Heart left ventricle (tissue), 16 donors: ENCODE results near the gene ZNF865. TPM values are rescaled to one million over a fixed set of nuclear protein-coding genes. Genes with fewer than 3 reads are reported as not detected.

Experiments used
- ATAC-seq, 4 donors: fragments of 200-7000 bp; cut with Tn5 transposase; one replicate each; pipeline ENCODE4 v1.9.1; 2020 to 2022; ENCODE audit warnings: moderate library complexity in 4 of 4, mild to moderate bottlenecking in 3 of 4, moderate number of reproducible peaks in 1 of 4
- DNase-seq, 5 donors: peaks; one replicate each; pipeline ENCODE4 v3.0.0-alpha.2; 2020
- H3K27ac ChIP-seq, 12 donors: fragments of 200-600 bp; sonication (generic) in 4 of 12; one replicate each; pipeline versions ENCODE4 v1.5.0 to v1.8.0; 2016 to 2022; ENCODE audit warnings: mild to moderate bottlenecking in 2 of 12
- H3K27me3 ChIP-seq, 9 donors: fragments of 200-600 bp; sonication (generic) in 2 of 9; one replicate each; pipeline versions ENCODE4 v1.5.1 to v1.8.0; 2016 to 2022; ENCODE audit warnings: mild to moderate bottlenecking in 3 of 9
- H3K36me3 ChIP-seq, 9 donors: fragments of 200-600 bp; sonication (generic) in 2 of 9; one replicate each; pipeline versions ENCODE4 v1.5.0 to v1.8.0; 2018 to 2022; ENCODE audit warnings: mild to moderate bottlenecking in 2 of 9
- H3K4me1 ChIP-seq, 12 donors: fragments of 200-600 bp; sonication (generic) in 4 of 12; one replicate each; pipeline versions ENCODE4 v1.5.0 to v1.8.0; 2016 to 2022; ENCODE audit warnings: mild to moderate bottlenecking in 3 of 12
- H3K4me3 ChIP-seq, 12 donors: fragments of 200-600 bp; sonication (generic) in 4 of 12; one replicate each; pipeline versions ENCODE4 v1.5.0 to v1.8.0; 2017 to 2022; ENCODE audit warnings: mild to moderate bottlenecking in 9 of 12, moderate library complexity in 4 of 12
- H3K9me3 ChIP-seq, 12 donors: fragments of 200-600 bp; sonication (generic) in 4 of 12; one replicate each; pipeline versions ENCODE4 v1.5.0 to v1.8.0; 2016 to 2022; ENCODE audit warnings: mild to moderate bottlenecking in 1 of 12
- CTCF ChIP-seq, 12 donors: fragments of 200-600 bp; sonication (generic) in 4 of 12; IDR thresholded peaks; one replicate each; pipeline versions ENCODE4 v1.5.0 to v1.8.0; 2018 to 2022; ENCODE audit warnings: antibody characterized with exemption in 12 of 12, mild to moderate bottlenecking in 5 of 12
- POLR2A ChIP-seq, 2 donors: fragments of 450-650 bp; IDR thresholded peaks; one replicate each; pipeline ENCODE4 v1.6.1; 2017; ENCODE audit warnings: antibody characterized with exemption in 2 of 2, mild to moderate bottlenecking in 2 of 2, moderate library complexity in 2 of 2
- WGBS, 4 donors: extraction: QIAGEN DNeasy Blood & Tissue Kit in 2 of 4; methylation state at CpG; one replicate each; pipeline versions ENCODE4 v1.1.5 to v1.1.7; 2013 to 2018; 5-methylcytosine and 5-hydroxymethylcytosine counted together
- intact Hi-C, 10 donors: fragments of 100-400 bp; cut with DNase I; formaldehyde crosslinking; loops; one replicate each; pipeline versions ENCODE4 v1.11.1 to v1.14.2; 2022
- polyA plus RNA-seq, 2 donors: library from polyadenylated mRNA; stranded (reverse); fragments of 200-250 nt; gene quantifications; one replicate each; pipeline ENCODE4 v1.2.3, GENCODE V29; 2013
- total RNA-seq, 9 donors: library from RNA; depleted of rRNA in 2 of 9; stranded (reverse); fragments of >200 nt in 2 of 9; fragmentation: NEBNext Ultra II Directional in 3 of 9; extraction: Animal tissue kit (Norgen Biotek cat#: 25700) in 3 of 9; gene quantifications; one replicate each; pipeline versions ENCODE4 v1.1.0 to v1.2.4, GENCODE V29; 2016 to 2023
- donor health status: ischemic (EF 13 %, LVEDD 7.1; RV severe dilation, severe dysfunction).
- donor health status: healthy with polysubstance abuse.
- donor health status: DM: no; HTN: yes; CAD: no.
- donor health status: DM: no; HTN: no; CAD: no.
- donor health status: ischemic (EF 25% LVEDD 6.9; RV normal size, moderate dysfunction).
- donor health status: ischemic (EF 25% LVEDD 5.7; RV mildly dilated, moderate dysfunction).
- donor health status: healthy.
- donor health status: DM: yes; HTN: yes; CAD: no.
- donor health status: ischemic (EF 35%, LVEDD 5.7; RV mildly dilated, moderate dysfunction).
- donor health status: nonischemic (EF 11% LVEDD 7.7; RV severe dilation, severe dysfunction).
- donor health status: DM: yes; HTN: yes; CAD: no.
- donor health status: PGD.
- donor health status: ischemic (EF 29% LVEDD 5.4; RV normal size, mild dysfunction).
- donor health status: nonischemic (EF 23%, LVEDD 6.1; RV moderate dilation, normal function).

Gene ZNF865
- total and polyA plus RNA-seq, 11 donors, result 11.4 to 24.3 (median 14.2) TPM

- Histone ChIP-seq H3K36me3 (peaks cover 0 to 23% (median 15%) of the 10 kb centered on the region in 9 donors), H3K27ac (peak overlapping the region; percentile 92 to 100 (median 99)), H3K9me3 (no peaks in the 10 kb centered on the region), H3K4me3 (peak overlapping the region; percentile 62 to 99 (median 86)), H3K4me1 (peaks cover 3 to 30% (median 20%) of the 10 kb centered on the region in 12 donors), H3K27me3 (no peaks in the 10 kb centered on the region)
- ATAC-seq, result no peak
- TF ChIP-seq CTCF (IDR thresholded peaks at IDR 0.05) (no peak), POLR2A (IDR thresholded peaks at IDR 0.05) (no peak)
- intact Hi-C loops, result loop anchor here in 1 of 10 donors (10.0 kb wide), 2 partner anchors 316 to 456 kb away; partner anchors contain the start of genes BRSK1, HSPBP1 and TNNT1
- WGBS, 4 donors, result 64 to 77% (median 72%) methylated on average over 4 of the region's 4 CpGs
- DNase-seq, result no peak
These were observed 4.4 kb upstream of the ZNF865 start for GRCh38 chr19:55601084-55601483.

- intact Hi-C loops, result loop anchor here in 1 of 10 donors (10.0 kb wide), 2 partner anchors 318 to 458 kb away; partner anchors contain the start of genes BRSK1, HSPBP1 and TNNT1
- DNase-seq (no peak), ATAC-seq (no peak)
- no peak overlapping the region for H3K27ac ChIP-seq
- no peak for TF ChIP-seq CTCF (IDR thresholded peaks at IDR 0.05)
- no peak for TF ChIP-seq POLR2A (IDR thresholded peaks at IDR 0.05)
- no peaks in the 10 kb centered on the region for H3K27me3 ChIP-seq
- 90 to 96% (median 92%) methylated on average over 42 to 60 of the region's 60 CpGs for WGBS, 4 donors
- peaks cover 4 to 41% (median 30%) of the 10 kb centered on the region in 12 donors for H3K4me1 ChIP-seq
- no peaks in the 10 kb centered on the region for H3K9me3 ChIP-seq
- H3K36me3 ChIP-seq, result peaks cover 0 to 15% (median 2%) of the 10 kb centered on the region in 9 donors
- no peak overlapping the region for H3K4me3 ChIP-seq
These were observed 3.1 kb upstream of the ZNF865 start for GRCh38 chr19:55602104-55603001.

- peaks cover 0 to 13% (median 0%) of the 10 kb centered on the region in 9 donors for H3K36me3 ChIP-seq
- no peaks in the 10 kb centered on the region for H3K9me3 ChIP-seq
- DNase-seq, result no peak
- intact Hi-C loops, result loop anchor here in 1 of 10 donors (10.0 kb wide), 2 partner anchors 318 to 458 kb away; partner anchors contain the start of genes BRSK1, HSPBP1 and TNNT1
- H3K27me3 ChIP-seq, result no peaks in the 10 kb centered on the region
- no peak overlapping the region for H3K27ac ChIP-seq
- 89 to 92% (median 90%) methylated on average over 13 to 21 of the region's 21 CpGs for WGBS, 4 donors
- H3K4me1 ChIP-seq, result peaks cover 4 to 46% (median 32%) of the 10 kb centered on the region in 12 donors
- H3K4me3 ChIP-seq, result no peak overlapping the region
- ATAC-seq, result no peak
- TF ChIP-seq POLR2A (IDR thresholded peaks at IDR 0.05) (no peak), CTCF (IDR thresholded peaks at IDR 0.05) (no peak)
These were observed 2.3 kb upstream of the ZNF865 start for GRCh38 chr19:55603115-55603514.
